AG08396 (cell line): Measurements from ENCODE around the gene DTX4.
"Not testable (repeated sequence)": the region's sequence is repeated elsewhere in the genome, so short reads cannot be mapped to it uniquely, and the experiment has no call there.

Source experiments
- DNase-seq: peaks from one replicate; pipeline ENCODE4 v3.0.0; 2012; ENCODE audit warnings: low spot score, mixed read lengths

Gene DTX4

DNA sequence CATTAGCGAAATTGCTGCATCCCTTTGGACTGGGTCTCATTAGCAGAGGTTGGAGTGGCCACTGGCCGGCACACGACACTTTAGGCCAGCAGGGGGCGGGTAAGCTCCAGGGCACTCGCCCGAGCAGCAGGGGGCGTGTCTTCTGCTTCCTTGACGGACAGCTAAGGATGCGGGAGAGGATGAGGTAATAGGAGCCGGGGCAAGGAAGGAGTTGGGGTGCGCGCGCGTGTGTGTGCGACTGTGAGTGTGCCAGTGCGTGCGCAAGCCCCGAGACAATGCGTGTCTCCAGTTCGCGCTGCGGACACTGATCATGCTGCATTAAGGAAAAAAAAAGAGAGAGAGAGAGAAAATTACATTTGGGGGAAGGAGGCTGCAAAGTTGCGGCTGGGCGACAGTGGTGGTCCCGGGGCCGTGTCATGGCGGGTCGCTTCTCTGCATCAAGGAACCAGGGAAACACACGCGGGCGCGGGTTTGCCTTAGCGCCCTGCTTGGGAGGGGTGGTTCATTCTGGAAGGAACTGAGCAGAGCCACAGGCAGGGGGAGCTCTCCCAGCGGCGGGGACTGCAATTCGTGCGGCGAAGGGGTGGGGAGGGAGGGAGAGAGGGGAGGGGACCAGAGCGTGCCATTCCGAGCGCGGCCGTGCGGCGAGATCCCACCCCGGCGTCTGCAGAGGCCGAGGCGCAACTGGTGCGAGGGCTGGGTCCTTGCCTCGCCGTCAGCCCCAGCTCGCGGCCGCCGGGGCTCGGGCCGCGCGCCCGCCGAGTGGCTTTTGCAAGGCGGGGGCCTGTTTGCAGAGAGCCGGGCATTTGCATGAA is at the start of gene DTX4:
Gene DTX4 (plus strand): TSS at position 625 of the 815 bp plus-strand sequence. CDS start 464 bp downstream, outside the sequence.
- DNase-seq, result peak; percentile 89

GRCh38 chr11:59135648-59136461 is 36.1 kb upstream of the DTX4 start:
- peak; percentile 84 for DNase-seq

DNA sequence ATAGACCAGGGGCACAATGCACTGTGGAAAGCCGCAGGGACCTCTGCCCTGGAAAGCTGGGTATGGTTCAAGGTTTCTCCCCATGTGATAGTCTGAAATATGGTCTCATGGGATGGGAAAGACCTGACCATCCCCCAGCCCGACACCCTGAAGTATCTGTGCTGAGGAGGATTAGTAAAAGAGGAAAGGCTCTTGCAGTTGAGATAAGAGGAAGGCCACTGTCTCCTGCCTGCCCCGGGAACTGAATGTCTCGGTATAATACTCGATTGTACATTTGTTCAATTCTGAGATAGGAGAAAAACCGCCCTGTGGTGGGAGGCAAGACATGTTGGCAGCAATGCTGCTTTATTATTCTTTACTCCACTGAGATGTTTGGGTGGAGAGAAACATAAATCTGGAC is 35.4 kb upstream of the DTX4 start:
- DNase-seq, result not testable (repeated sequence)

DNA sequence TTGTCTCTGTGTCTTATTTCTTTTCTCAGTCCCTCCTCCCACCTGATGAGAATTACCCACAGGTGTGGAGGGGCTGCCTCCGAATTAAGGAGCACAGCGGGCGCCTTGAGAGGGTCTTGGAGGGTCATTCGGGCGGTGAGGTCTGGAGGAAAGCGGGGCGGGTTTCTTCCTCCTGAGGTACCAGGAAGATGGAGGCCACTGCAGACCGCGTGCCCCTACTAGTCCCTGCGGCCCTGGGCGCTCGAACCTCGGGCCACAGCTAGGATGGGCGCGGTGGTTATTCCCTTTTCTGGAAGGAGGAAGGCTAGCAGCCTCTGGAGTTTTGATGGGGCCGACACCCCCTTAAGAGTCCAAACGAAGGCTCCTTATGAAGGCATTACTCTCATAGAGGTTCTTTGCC is 34.7 kb upstream of the DTX4 start:
- DNase-seq, result no peak

- DNase-seq, result no peak
These were observed 33.3 kb upstream of the DTX4 start for GRCh38 chr11:59138643-59139042.

DNA sequence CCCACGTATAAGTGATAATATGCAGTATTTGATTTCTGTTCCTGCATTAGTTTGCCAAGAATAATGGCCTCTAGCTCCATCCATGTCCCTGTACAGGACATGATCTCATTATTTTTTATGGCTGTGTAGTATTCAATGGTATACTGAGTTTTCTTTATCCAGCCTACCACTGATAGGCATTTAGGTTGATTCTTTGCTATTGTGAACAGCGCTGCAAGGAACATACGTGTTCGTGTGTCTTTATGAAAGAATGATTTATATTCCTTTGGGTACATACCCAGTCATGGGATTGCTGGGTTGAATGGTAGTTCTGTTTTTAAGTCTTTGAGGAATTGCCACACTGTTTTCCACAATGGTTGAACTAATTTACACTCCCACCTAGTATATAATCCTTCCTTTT is 30.7 kb upstream of the DTX4 start:
- no peak for DNase-seq

DNA sequence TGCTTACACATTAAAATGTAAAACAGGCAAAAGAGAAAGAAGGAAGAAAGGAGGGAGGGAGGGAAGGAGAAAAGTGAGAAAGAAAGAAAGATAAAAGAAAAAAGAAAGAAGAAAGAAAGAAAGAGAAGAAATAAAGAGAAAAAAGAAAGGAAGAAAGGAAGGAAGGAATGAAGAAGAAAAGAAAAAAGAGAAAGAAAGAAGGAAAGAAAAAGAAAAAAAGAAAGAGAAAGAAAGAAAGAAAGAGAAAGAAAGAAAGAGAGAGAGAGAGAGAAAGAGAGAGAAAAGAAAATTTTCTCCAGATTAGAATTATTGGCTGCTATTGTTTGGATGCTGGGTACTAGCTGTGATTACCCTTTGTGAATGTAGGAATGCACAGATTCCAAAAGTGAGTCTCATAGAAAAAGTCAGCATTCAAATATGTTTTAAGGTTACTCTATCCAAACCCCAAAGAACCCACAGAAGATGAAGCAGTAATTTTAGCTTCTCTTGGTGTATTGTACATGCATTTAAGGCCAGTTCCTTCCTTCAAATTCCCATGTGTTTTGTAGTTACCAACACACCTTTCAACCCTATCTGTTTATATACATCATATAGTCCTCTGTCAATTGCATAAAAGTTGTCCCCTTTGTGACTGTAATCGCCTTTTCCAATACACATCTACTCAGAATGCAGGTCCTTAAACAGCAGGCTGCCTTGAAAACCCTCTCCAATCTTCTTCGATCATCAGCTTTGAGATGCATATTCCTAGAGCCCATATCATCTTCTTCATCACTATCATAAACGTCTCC is 30.1 kb upstream of the DTX4 start:
- DNase-seq, result peak; percentile 67

GRCh38 chr11:59142530-59143507 is 29.1 kb upstream of the DTX4 start, which contains the start of gene FAM111A:
Gene FAM111A (plus strand): TSS chr11:59142856. CDS start chr11:59148873, 6,017 bp downstream.
- peak; percentile 91 for DNase-seq

- DNase-seq, result no peak
These were observed 27.8 kb upstream of the DTX4 start for GRCh38 chr11:59144096-59144495.

DNA sequence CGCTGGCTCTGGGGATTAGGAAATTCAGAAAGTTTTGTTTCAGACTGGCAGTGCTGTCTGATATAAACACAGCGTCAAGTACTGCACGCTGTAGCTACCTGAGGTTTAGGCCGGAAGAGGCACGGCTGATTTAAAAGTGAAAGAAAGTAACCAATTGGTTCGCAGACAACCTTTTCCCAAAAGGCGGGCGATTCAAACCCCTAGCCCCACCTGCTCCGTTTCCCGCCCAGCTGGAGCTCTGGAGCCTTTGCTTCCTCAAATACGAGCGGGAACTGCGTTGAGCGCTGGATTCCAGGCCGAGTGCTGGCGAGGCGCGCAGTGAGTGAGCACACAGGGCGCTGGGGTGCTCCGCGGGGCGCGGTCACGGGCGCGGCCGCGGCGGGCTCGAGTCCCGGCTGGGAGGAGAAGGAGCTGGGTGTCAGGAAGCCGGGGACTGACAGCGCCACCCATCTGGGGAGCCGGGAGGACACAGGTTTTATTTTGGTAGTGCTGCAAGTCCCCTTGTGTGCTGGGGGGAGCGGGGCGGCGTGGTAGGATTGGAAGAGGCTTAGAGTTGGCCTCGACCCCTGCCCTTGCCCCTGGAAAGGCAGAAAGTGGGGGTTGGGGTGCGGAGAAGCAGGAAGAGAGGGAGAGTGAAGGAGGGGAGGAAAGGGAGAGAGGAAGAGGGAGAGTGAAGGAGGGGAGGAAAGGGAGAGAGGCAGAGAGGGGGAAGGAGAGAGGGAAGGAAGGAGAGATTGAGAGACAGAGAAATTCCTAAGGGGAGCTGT is 27.2 kb upstream of the DTX4 start:
- peak; percentile 87 for DNase-seq

GRCh38 chr11:59145534-59145933 is 26.4 kb upstream of the DTX4 start:
- peak; percentile 17 for DNase-seq

DNA sequence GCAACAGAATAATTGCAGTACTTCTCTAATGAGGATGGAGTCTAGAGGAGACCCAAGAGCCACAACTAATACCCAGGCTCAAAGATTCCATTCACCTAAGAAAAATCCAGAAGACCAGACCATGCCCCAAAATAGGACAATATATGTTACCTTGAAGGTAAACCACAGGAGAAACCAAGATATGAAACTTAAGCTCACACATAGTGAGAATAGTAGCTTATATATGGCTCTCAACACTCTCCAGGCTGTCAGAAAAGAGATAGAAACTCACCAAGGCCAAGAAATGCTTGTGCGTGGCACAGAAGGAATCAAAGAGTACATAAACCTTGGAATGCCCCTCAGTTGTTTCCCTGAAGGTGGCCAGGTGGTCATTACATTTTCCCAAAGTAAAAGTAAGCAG is 20.2 kb upstream of the DTX4 start:
- DNase-seq, result no peak

- no peak for DNase-seq
These were observed 19.5 kb upstream of the DTX4 start for GRCh38 chr11:59152312-59152951.

DNA sequence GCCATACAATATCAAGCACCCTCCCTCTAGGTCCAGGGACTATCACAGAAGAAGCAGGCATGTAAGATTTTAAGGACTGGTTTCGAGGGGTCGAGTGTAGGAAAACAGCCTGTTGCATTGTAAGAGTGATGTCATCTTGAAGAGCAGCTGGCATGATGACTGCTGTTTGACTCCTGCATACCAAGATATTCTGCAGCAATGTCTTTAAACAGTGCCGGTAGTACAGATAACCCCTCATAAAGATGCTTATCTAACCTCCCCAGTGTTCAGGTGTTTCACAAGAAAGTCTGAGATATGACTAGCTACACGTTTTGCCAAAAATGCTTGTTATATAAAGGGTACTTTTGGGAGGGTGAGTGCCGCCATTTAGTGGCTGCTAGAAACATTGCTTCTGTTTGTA is 17.3 kb upstream of the DTX4 start:
- no peak for DNase-seq

DNA sequence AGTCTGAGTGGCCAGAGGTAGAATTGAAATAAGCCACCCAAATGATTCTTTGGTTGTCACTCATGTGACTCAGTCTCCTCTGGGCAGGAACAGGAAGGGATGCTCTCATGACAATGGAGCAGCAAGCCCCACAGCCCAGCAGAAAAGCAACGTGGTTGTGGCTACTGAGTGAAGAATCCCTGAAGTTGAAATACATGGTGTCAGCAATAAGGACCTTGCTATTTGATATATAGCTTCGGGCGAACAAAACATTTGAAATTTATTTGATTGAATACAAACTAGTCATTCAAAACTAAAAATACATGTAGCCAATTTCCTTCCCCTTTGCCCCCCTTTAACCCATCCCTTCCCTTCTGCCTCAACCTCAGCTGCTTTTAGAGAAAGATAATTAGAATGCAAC is 14.5 kb upstream of the DTX4 start:
- DNase-seq, result no peak

DNA sequence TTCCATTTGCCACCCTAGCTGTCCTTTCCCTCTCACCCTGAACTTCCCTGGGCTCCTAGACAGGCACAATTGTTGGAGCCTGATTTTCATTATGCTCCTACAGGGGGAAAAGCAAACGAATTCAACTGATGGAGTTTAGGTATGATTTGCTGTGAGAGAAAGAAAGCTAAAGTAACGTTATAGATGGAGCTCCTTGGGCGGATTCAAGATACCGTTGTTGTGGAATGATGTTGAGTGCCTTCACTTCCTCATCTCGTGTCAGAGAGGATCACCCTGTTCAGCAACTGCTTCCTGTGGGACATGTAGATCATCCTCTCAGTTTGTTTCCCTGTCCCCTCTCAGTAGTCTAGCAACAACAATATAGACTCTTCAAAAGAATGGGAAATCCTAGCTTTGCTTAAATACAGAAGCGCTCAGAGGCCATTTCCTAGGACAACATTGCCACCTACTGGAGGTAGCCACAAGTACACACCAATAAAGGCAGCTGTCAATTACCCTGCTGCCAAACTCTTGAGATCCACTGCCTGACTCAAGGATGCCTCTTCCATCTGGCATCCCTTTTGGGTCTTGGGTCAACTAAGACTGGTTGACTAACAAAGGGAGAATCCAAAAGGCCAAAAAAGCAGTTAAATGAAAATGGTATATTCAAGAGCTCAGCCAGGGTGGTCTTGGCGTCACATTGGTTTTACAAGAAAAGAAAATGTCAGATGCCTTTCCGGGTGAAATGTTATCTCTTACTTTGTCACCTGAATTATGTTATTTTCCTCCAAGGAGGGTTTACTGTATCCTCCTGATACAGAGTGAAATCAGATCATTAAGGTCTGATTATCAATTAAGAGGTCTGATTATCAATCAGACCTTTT is 13.5 kb upstream of the DTX4 start:
- peak; percentile 71 for DNase-seq

DNA sequence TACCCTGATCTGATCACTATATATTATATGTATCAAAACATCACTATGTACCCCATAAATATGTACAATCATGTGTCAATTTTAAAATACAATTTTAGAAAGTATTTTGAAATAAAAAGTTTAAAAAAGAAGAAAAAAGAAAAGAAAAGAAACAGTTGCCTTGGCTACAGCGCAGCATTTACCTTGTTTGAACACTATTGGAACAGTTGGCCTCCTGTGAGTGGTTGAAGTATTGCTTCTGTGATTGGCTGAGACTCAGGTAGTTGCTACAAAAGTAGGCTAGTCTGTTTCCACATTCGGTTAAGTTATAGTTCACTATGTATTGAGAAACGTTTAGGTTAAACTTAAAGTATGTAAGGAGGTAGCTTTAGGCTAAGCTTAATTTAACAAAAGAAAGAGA is 7.9 kb upstream of the DTX4 start:
- DNase-seq, result no peak

DNA sequence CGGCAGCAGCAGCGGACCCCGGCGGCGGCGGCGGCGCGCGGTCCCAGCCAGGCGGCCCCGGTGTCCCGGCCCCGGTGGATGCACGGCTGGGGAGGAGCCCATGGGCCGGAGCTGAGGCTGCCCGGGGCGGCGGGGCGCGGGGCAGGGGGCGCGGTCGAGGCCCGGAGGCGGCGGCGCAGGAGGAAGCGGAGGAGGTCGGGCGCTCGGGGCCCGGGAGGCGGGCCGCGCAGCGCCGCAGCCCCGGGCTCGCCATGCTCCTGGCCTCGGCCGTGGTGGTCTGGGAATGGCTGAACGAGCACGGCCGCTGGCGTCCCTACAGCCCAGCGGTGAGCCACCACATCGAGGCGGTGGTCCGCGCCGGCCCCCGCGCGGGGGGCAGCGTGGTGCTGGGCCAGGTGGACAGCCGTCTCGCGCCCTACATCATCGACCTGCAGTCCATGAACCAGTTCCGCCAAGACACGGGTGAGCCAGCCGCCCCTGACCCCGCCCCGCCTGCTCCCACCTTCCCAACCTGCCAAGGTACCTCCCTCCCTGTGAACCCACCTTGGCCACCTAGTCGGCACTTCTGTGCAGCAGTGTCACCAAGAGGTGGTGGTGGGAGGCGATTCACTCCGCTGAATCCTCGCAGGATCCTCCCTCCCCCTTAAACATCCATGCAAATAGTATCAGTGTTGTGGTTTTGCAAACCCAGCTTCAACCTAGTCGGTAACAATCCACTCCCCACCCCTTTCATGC is 580 bp downstream of the DTX4 start:
- peak; percentile 47 for DNase-seq
